ENCODE measurements around the gene ABCB10.
"Not testable (repeated sequence)": the region's sequence is repeated elsewhere in the genome, so short reads cannot be mapped to it uniquely, and the experiment has no call there.

ABCB10 gene

GRCh38 chr1:229536982-229537381, 21.5 kb downstream of the ABCB10 start:
- no peak for DNase-seq (ENCODE audit: low read depth in 2 of 2)

- DNase-seq (ENCODE audit: low read depth in 2 of 2): no peak
Observed at GRCh38 chr1:229535230-229535629, 23.3 kb downstream of the ABCB10 start.

GRCh38 chr1:229531326-229531725, 27.2 kb downstream of the ABCB10 start:
- no peak for DNase-seq (ENCODE audit: low read depth in 2 of 2)

- DNase-seq (ENCODE audit: low read depth in 2 of 2): no peak
Observed at GRCh38 chr1:229529639-229530038, 28.9 kb downstream of the ABCB10 start.

DNA sequence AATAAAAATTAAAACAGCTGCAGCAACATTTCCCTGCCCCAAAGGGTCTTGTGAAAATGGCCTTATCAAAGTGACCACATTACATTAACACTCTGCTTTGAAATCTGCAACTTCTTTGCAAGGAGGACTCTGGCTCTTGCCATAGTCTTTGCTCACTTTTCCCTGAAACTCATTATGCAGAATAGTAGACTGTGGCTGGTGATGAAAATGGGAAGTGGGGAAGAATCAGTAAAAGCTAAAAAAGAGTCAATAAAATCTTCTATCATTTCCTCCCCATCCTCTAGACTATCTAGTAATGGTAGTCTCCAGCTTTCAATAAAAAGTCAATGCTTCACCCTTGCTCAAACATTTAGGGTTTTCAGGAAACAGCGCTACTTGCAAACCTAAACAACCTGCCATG, 31.8 kb downstream of the ABCB10 start:
- no peak for DNase-seq (ENCODE audit: low read depth in 2 of 2)

- DNase-seq (ENCODE audit: low read depth in 2 of 2): no peak
Observed at GRCh38 chr1:229523052-229523451, 35.5 kb downstream of the ABCB10 start.

DNA sequence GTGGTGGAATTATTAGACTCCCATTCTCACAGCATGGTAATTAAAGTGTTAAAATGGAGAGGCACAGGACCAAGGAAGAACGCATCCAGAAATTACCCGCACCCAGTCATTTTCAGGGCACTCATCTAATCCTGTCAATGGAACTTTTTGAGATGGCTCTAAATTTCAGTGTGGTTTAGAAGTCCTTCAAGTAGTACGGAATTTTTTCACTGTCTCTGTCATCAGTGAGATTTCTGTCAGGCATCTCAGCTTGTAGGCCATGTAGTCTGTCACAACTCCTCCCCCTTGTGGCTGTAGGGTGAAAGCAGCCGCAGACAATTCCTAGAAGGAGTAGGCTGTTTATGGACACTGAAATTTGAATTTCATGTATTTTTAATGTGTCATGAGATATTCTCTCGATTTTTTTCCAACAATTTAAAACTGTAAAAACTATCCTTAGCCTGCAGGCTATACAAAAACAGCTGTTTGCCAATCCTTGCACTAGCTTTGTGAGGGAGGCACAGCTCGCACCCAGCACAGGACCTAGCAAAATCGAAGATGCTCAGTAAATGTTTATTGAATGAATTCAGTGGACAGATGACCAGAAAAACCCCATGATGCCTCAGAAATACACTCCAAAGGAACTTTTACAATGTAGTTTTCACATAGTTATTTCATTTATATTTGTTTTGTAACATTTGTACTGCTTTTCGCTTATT, 43.8 kb downstream of the ABCB10 start:
- peak in 1 of 2 donors; percentile 17 for DNase-seq (ENCODE audit: low read depth in 2 of 2)

- DNase-seq (ENCODE audit: low read depth in 2 of 2): not testable (repeated sequence)
Observed at GRCh38 chr1:229511625-229512024, 46.9 kb downstream of the ABCB10 start.

DNA sequence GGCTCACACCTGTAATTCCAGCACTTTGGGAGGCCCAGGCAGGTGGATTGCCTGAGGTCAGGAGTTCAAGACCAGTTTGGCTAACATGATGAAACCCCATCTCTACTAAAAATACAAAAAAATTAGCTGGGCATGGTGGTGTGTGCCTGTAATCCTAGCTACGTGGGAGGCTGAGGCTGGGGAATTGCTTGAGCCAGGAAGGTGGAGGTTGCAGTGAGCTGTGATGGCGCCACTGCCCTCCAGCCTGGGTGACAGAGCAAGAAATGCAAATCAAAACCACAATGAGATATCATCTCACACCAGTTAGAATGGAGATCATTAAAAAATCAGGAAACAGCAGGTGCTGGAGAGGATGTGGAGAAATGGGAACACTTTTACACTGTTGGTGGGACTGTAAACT, 47.3 kb downstream of the ABCB10 start:
- DNase-seq (ENCODE audit: low read depth in 2 of 2): not testable (repeated sequence)

DNA sequence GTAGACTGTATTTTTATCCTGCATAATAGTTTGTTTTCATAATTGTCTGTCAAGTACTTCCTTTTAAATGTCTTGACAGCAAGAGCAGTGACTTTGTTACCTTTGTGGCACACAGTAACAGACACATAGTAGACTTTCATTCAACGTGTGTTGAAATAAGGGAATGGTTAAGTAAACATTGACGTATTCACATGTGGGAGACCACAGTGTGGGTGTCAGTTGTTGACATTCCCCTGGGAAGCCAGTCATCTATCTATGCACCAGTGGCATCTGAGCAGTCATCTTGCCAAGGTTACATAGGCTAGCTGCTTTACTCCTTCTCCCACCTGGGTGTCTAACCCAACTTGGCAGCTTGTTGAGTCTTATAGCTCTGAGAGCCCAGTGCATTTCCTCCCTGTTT, 48.9 kb downstream of the ABCB10 start:
- DNase-seq (ENCODE audit: low read depth in 2 of 2): no peak

- no peak for DNase-seq (ENCODE audit: low read depth in 2 of 2)
Observed at GRCh38 chr1:229508823-229509337, 49.6 kb downstream of the ABCB10 start.

DNA sequence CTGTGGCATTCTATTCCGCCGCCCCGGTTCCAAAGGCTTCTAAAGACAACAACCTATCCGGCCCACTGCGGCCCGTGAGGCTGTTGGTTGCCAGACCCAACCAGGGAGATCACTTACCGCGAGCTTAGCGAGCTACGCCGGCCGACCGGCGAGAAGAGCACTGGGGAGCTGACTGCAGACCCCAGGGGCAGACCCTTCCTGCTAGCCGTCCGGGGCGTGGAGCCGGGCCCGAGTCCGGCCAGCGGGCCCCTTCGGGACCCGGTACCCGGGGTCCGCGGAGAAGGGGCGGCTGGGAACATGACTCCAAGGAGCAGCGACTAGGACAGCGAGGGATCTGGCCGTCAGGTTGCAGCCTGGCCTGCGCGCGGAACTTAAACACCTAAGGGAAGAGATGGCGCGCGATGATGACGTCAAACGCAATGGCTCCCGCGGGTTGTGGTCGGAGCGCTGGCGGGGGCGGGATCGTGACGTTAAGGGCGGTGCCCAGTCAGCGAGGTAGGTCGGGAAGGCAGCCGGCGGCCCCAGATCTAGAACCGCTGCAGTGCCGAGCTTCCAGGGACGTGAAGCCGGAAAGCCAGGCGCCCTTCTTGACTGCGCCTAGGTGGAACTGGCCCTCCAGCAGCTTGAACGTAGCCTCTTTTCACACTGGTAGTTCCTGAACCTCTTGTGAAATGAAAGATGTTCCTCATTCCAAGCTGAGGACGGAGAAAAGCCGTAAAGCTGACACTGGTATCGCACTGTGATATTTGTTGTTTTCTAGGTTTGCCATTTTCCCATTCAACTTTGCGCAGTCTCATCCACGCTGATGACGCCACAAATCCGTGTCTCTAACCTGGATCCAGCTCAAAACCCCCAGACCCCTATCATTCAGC, 50.3 kb downstream of the ABCB10 start, which contains the start of gene NUP133:
NUP133 (minus strand) TSS at position 391 of the 872 bp plus-strand sequence; CDS start at position 299, 92 bp downstream.
- peak; percentile 93 to 99 for DNase-seq (ENCODE audit: low read depth in 2 of 2)

- DNase-seq (ENCODE audit: low read depth in 2 of 2): no peak
Observed at GRCh38 chr1:229507502-229507901, 51.0 kb downstream of the ABCB10 start.

DNA sequence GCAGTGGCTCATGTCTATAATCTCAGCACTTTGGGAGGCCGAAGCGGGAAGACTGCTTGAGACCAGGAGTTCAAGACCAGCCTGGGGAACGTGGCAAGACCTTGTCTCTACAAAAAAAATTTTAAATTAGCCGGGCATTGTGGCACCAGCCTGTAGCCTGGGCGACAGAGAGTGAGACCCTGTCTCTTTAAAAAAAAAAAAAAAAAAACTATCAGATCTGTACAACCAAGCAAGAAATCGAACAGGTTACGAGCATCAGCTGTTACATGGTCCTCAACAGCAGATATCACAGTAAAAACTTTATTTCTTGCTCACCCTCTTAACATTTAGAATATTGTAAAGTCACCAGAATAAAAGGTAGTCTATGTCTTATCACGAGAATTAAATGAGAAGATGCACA, 51.9 kb downstream of the ABCB10 start:
- no peak for DNase-seq (ENCODE audit: low read depth in 2 of 2)

DNA sequence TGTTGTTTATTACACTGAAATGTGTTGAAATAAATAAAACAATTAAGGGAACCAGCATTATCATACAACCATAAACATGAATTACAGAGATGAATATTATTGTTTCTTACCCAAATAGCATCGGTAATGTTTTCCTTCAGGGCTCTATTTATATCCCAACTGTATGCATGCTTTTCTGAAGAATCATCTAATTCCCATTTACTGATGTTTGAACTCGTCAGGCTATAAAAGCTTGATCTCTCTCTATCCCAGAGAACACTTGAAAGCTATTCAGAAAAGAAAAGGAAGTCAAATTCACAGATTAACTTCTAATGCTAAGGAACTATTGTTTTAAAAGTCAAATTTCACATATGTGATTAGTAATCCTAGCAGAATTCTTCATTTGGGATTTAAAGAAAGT, 62.7 kb downstream of the ABCB10 start:
- no peak for DNase-seq (ENCODE audit: low read depth in 2 of 2)

DNA sequence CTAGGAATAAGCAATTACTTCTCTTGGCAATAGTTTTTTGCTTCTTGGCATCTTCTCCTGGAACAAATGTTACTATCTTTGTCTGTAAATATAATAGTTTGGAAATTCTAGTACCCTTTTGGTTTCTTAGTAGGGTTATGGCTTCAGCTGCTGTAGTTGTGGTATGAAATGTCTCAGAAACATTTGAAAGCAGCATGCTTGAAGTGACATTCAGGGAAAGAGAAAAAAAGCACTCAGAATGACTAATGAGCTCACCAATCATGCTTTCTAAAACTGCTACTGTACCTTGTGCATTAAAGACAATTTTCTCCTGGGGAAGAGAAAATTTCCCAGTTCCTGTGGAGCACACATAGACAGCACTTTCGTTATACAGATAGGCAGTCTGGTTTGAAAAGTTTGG, 71.3 kb downstream of the ABCB10 start:
- no peak for DNase-seq (ENCODE audit: low read depth in 2 of 2)

DNA sequence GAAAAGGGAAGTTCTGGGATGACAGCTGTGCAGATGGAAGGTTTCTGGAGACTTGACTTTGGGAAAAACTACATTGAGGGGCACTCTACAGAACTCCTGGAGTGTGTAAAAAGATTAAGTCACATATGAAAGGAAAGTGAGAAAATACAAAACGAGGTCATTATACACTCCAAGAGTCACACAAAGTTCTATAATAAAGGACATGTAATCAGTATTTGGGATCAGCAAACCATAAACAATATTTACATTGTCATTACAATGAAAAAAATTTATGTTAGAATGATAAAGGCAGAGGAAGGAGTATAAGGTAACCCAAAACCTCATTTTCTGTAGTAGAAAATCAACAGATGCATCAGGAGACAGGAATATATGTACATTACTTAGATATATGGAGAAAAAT, 73.2 kb downstream of the ABCB10 start:
- DNase-seq (ENCODE audit: low read depth in 2 of 2): no peak

GRCh38 chr1:229482511-229482910, 76.0 kb downstream of the ABCB10 start:
- no peak for DNase-seq (ENCODE audit: low read depth in 2 of 2)

DNA sequence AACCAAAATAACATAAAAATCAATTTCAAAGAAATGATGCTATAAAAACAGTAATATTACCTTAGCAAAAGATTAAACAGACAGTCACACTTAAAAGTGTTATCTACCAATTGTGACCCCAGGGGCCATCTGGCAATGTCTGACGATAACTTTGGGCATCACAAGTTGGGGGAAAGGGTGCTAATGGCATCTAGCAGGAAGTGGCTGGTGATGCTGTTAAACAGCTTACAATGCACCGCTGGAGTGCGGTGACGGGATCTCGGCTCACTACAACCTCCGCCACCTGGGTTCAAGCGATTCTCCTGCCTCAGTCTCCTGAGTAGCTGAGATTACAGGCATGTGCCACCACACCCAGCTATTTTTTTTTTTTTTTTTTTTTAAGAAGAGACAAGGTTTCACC, 78.0 kb downstream of the ABCB10 start:
- DNase-seq (ENCODE audit: low read depth in 2 of 2): no peak

DNA sequence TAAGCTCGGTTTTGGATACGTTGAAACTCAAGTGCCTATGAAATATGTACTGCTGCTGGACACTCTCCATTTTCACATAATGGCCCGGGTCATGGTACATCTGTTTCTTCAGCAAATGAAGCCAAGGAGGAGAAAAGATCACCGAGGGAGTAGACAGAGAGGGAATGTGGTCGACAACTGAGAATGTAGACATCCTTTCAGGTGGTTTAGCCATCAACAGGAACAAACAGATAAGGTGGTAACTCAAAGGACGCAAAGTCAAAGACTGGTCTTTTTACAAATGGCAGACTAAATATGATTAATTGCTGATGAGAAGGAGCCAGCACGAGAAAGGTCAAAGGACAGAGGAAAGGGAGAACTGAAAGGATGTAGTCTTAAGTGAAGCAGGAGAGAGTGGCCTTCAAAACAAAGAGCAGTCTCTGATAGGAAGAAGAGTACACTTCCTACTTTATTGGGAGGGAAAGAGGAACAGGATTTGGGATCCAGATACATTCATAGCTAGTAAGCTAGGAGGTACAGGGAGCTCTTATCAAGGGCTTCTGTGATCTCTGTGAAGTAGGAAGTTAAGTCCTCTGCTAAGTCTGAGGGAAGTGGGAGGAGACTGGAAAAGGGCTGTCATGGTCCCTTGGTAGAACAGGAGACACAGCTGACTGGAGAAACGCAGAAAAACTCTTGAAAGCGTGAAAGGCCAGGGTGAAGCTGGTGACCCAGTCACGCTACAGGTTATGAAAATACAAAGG, 78.7 kb downstream of the ABCB10 start:
- DNase-seq (ENCODE audit: low read depth in 2 of 2): no peak

GRCh38 chr1:229478852-229479251, 79.7 kb downstream of the ABCB10 start:
- no peak for DNase-seq (ENCODE audit: low read depth in 2 of 2)

GRCh38 chr1:229475859-229476258, 82.6 kb downstream of the ABCB10 start:
- not testable (repeated sequence) for DNase-seq (ENCODE audit: low read depth in 2 of 2)
